Pancreas (tissue), 10 donors: ENCODE data around the gene AHNAK. TPM values are rescaled to one million over a fixed set of nuclear protein-coding genes. Genes with fewer than 3 reads are reported as not detected.
A peak's percentile ranks its signal among the peaks of the same experiment; 100 is the strongest.

Source experiments
- ATAC-seq, 4 donors: fragments of 200-7000 bp; cut with Tn5 transposase; one replicate each; pipeline versions ENCODE4 v1.8.0 to v1.9.1; 2020; ENCODE audit warnings: mild to moderate bottlenecking in 4 of 4, moderate library complexity in 4 of 4
- DNase-seq, 6 donors: peaks; one replicate each; pipeline ENCODE4 v3.0.0-alpha.2; 2020
- FAIRE-seq: peaks from 2 replicates; lab custom pipeline; 2012; peaks lifted over from hg19 to GRCh38; lab: Jason Lieb, UNC
- H3K27ac ChIP-seq, 4 donors: fragments of 200-600 bp; sonication (generic); 1 replicate in 3 of 4; 2 replicates in 1 of 4; pipeline versions ENCODE4 v1.5.0 to v1.8.0; 2020
- H3K27me3 ChIP-seq, 4 donors: fragments of 200-600 bp; one replicate each; pipeline ENCODE4 v1.8.0; 2021
- H3K36me3 ChIP-seq, 3 donors: fragments of 200-600 bp; sonication (generic) in 1 of 3; one replicate each; pipeline versions ENCODE4 v1.5.0 to v1.8.0; 2020 to 2021
- H3K4me1 ChIP-seq, 3 donors: fragments of 200-600 bp; one replicate each; pipeline ENCODE4 v1.8.0; 2021
- H3K4me3 ChIP-seq, 4 donors: fragments of 200-600 bp; sonication (generic) in 2 of 4; one replicate each; pipeline versions ENCODE4 v1.5.0 to v1.8.0; 2020 to 2021
- H3K9me3 ChIP-seq, 4 donors: fragments of 200-600 bp; one replicate each; pipeline ENCODE4 v1.8.0; 2021
- CTCF ChIP-seq, 4 donors: fragments of 200-600 bp; sonication (generic) in 3 of 4; IDR thresholded peaks; one replicate each; pipeline versions ENCODE4 v1.5.0 to v1.8.0; 2021; ENCODE audit warnings: antibody characterized with exemption in 4 of 4
- WGBS, 2 donors: extraction: QIAGEN DNeasy Blood & Tissue Kit; methylation state at CpG; one replicate each; pipeline ENCODE4 v1.1.7; 2013; 5-methylcytosine and 5-hydroxymethylcytosine counted together
- intact Hi-C, 3 donors: fragments of 100-400 bp; cut with DNase I; formaldehyde crosslinking; loops; one replicate each; pipeline versions ENCODE4 v1.11.1 to v1.14.2; 2022
- polyA plus RNA-seq, 2 donors: library from polyadenylated mRNA; stranded (reverse); fragments of 200-250 nt; gene quantifications; one replicate each; pipeline ENCODE4 v1.2.3, GENCODE V29; 2013
- total RNA-seq, 6 donors: library from RNA; stranded (reverse); fragmentation: NEBNext Ultra II Directional in 4 of 6; extraction: Animal tissue kit (Norgen Biotek cat#: 25700) in 4 of 6; gene quantifications; one replicate each; pipeline versions ENCODE4 v1.2.1 to v1.2.4, GENCODE V29; 2021 to 2023
- donor health status: healthy with polysubstance abuse.
- donor health status: DM: no; HTN: no; CAD: no; lungs with moderate emphysema.
- donor health status: DM: no; HTN: no; CAD: no.
- donor health status: control.
- donor health status: control.
- donor health status: Bipolar disorder and iron deficiency.
- donor health status: DM: yes; HTN: yes; CAD: no.
- donor health status: DM: no; HTN: no; CAD: no.
- donor health status: DM: no; HTN: no; CAD: no.
- donor health status: DM: yes; HTN: yes; CAD: no.

Gene AHNAK
- total and polyA plus RNA-seq, 8 donors: 18.7 to 163 (median 66.8) TPM

GRCh38 chr11:62420882-62421281 is 125.7 kb downstream of the AHNAK start:
- H3K4me3 ChIP-seq: no peak overlapping the region
- no peak for TF ChIP-seq CTCF (IDR thresholded peaks at IDR 0.05)
- no peak for DNase-seq
- H3K27me3 ChIP-seq: no peaks in the 10 kb centered on the region
- no peak for FAIRE-seq
- intact Hi-C loops: loop anchor here in 2 of 3 donors (5.0 kb wide), 2 partner anchors 126 to 141 kb away; partner anchors contain the start of gene AHNAK (in 1 of the 2)
- no peaks in the 10 kb centered on the region for H3K9me3 ChIP-seq
- 81 to 93% methylated on average over 3 of the region's 3 CpGs for WGBS, 2 donors
- no peaks in the 10 kb centered on the region for H3K4me1 ChIP-seq
- ATAC-seq: no peak
- H3K27ac ChIP-seq: no peak overlapping the region
- no peaks in the 10 kb centered on the region for H3K36me3 ChIP-seq

GRCh38 chr11:62419943-62420342 is 126.7 kb downstream of the AHNAK start:
- intact Hi-C loops: loop anchor here in 2 of 3 donors (5.0 kb wide), 2 partner anchors 127 to 142 kb away; partner anchors contain the start of gene AHNAK (in 1 of the 2)
- Histone ChIP-seq H3K27me3 (no peaks in the 10 kb centered on the region), H3K4me3 (no peak overlapping the region), H3K27ac (no peak overlapping the region), H3K4me1 (no peaks in the 10 kb centered on the region), H3K36me3 (no peaks in the 10 kb centered on the region), H3K9me3 (no peaks in the 10 kb centered on the region)
- FAIRE-seq (no peak), DNase-seq (no peak), ATAC-seq (no peak)
- TF ChIP-seq CTCF (IDR thresholded peaks at IDR 0.05): no peak
- WGBS, 2 donors: 23 to 43% methylated on average over 1 of the region's 1 CpG

- DNase-seq (peak in 1 of 6 donors; percentile 1), ATAC-seq (no peak), FAIRE-seq (no peak)
- Histone ChIP-seq H3K36me3 (no peaks in the 10 kb centered on the region), H3K4me3 (no peak overlapping the region), H3K27me3 (no peaks in the 10 kb centered on the region), H3K4me1 (no peaks in the 10 kb centered on the region), H3K27ac (no peak overlapping the region), H3K9me3 (no peaks in the 10 kb centered on the region)
- intact Hi-C loops: no loop called here
- no peak for TF ChIP-seq CTCF (IDR thresholded peaks at IDR 0.05)
- 52 to 55% methylated on average over 5 of the region's 5 CpGs for WGBS, 2 donors
These were observed 127.2 kb downstream of the AHNAK start for GRCh38 chr11:62419314-62419929.

- WGBS, 2 donors: 69 to 75% methylated on average over 4 of the region's 4 CpGs
- no peaks in the 10 kb centered on the region for H3K4me1 ChIP-seq
- no peaks in the 10 kb centered on the region for H3K27me3 ChIP-seq
- H3K36me3 ChIP-seq: no peaks in the 10 kb centered on the region
- DNase-seq (peak in 1 of 6 donors; percentile 13), ATAC-seq (no peak), FAIRE-seq (no peak)
- intact Hi-C loops: no loop called here
- no peak within 1 kb of the TSS for H3K27ac ChIP-seq
- no peak within 1 kb of the TSS for H3K4me3 ChIP-seq
- no peak for TF ChIP-seq CTCF (IDR thresholded peaks at IDR 0.05)
- no peaks in the 10 kb centered on the region for H3K9me3 ChIP-seq
These were observed 127.9 kb downstream of the AHNAK start, which contains the start of gene SCGB1A1 for GRCh38 chr11:62418733-62419132. TSS of gene SCGB1A1 (plus strand) at chr11:62419033. CDS start at chr11:62419096, 63 bp downstream.

GRCh38 chr11:62418136-62418535 is 128.5 kb downstream of the AHNAK start:
- Histone ChIP-seq H3K4me3 (no peak overlapping the region), H3K27ac (no peak overlapping the region), H3K4me1 (no peaks in the 10 kb centered on the region), H3K9me3 (no peaks in the 10 kb centered on the region), H3K27me3 (no peaks in the 10 kb centered on the region), H3K36me3 (no peaks in the 10 kb centered on the region)
- no peak for TF ChIP-seq CTCF (IDR thresholded peaks at IDR 0.05)
- WGBS, 2 donors: 83 to 85% methylated on average over 5 of the region's 5 CpGs
- ATAC-seq: no peak
- no peak for FAIRE-seq
- intact Hi-C loops: no loop called here
- DNase-seq: peak in 1 of 6 donors; percentile 4
